Fibroblast of pulmonary artery (primary cell): Measurements from ENCODE around the gene CCDC71L.
A peak's percentile ranks its signal among the peaks of the same experiment; 100 is the strongest.

Experiments
- DNase-seq: peaks from one replicate; pipeline ENCODE4 v3.0.0-alpha.2; 2010; ENCODE audit warnings: low read depth
- H3K4me3 ChIP-seq: replicated peaks from 2 replicates; pipeline ENCODE4 v1.5.1; 2011; ENCODE audit warnings: low read depth, mild to moderate bottlenecking, control low read depth, low read length, moderate library complexity
- CTCF ChIP-seq: IDR thresholded peaks from 2 replicates; pipeline ENCODE4 v1.5.1; 2011; ENCODE audit warnings: mild to moderate bottlenecking, control low read depth, low read length, inconsistent platforms; ENCODE audit errors: missing control alignments

Gene CCDC71L

GRCh38 chr7:106617860-106618259 is 43.1 kb downstream of the CCDC71L start:
- no peak for DNase-seq
- no peak for TF ChIP-seq CTCF
- H3K4me3 ChIP-seq = no peak overlapping the region

- no peak for TF ChIP-seq CTCF
- H3K4me3 ChIP-seq = no peak overlapping the region
- no peak for DNase-seq
Measured at GRCh38 chr7:106616708-106617051, 44.3 kb downstream of the CCDC71L start.

- no peak overlapping the region for H3K4me3 ChIP-seq
- DNase-seq = peak; percentile 61
- TF ChIP-seq CTCF = no peak
Measured at GRCh38 chr7:106615808-106616707, 44.9 kb downstream of the CCDC71L start.

- no peak for DNase-seq
- no peak overlapping the region for H3K4me3 ChIP-seq
- TF ChIP-seq CTCF = no peak
Measured at GRCh38 chr7:106614751-106615150, 46.2 kb downstream of the CCDC71L start.

GRCh38 chr7:106613848-106614560 is 47.0 kb downstream of the CCDC71L start:
- peak; percentile 71 for DNase-seq
- no peak overlapping the region for H3K4me3 ChIP-seq
- TF ChIP-seq CTCF = no peak

- H3K4me3 ChIP-seq = no peak overlapping the region
- no peak for TF ChIP-seq CTCF
- DNase-seq = no peak
Measured at GRCh38 chr7:106613279-106613678, 47.7 kb downstream of the CCDC71L start.
